Neural cell (in vitro differentiated cells): ENCODE measurements around the gene PHF2. TPM values are rescaled to one million over a fixed set of nuclear protein-coding genes. Genes with fewer than 3 reads are reported as not detected.

Experiments
- H2AFZ ChIP-seq: fragments of 200-600, 300-800 bp; sonication (generic), shearing (Covaris generic); 2 replicates; pipeline ENCODE4 v1.6.0; 2014; ENCODE audit warnings: low read depth, mild to moderate bottlenecking, antibody characterized with exemption, low read length, moderate library complexity
- H3F3A ChIP-seq: fragments of 200-600 bp; shearing (Covaris generic); 2 replicates; pipeline ENCODE4 v1.6.1; 2016; ENCODE audit warnings: mild to moderate bottlenecking, moderate library complexity, mixed read lengths, antibody characterized with exemption, low read length; ENCODE audit not compliant: insufficient read depth, poor library complexity, severe bottlenecking
- H3K27ac ChIP-seq: fragments of 200-600, 300-800 bp; sonication (generic), shearing (Covaris generic); 2 replicates; pipeline ENCODE4 v1.5.1; 2014; ENCODE audit warnings: mild to moderate bottlenecking, low read length, moderate library complexity
- H3K27me3 ChIP-seq: fragments of 300-800, 200-600 bp; sonication (generic), shearing (Covaris generic); 2 replicates; pipeline ENCODE4 v1.6.0; 2014; ENCODE audit warnings: mild to moderate bottlenecking, low read depth, low read length, moderate library complexity; ENCODE audit not compliant: insufficient read depth
- H3K36me3 ChIP-seq: fragments of 300-800, 200-600 bp; sonication (generic), shearing (Covaris generic); 2 replicates; pipeline ENCODE4 v1.5.1; 2014; ENCODE audit warnings: mild to moderate bottlenecking, antibody characterized with exemption, low read length, moderate library complexity; ENCODE audit not compliant: insufficient read depth
- H3K4me2 ChIP-seq: fragments of 300-800, 200-600 bp; sonication (generic), shearing (Covaris generic); 2 replicates; pipeline ENCODE4 v1.6.0; 2014; ENCODE audit warnings: mild to moderate bottlenecking, low read length
- H3K4me3 ChIP-seq: fragments of 300-800, 200-600 bp; sonication (generic), shearing (Covaris generic); 2 replicates; pipeline ENCODE4 v1.5.1; 2014; ENCODE audit warnings: mild to moderate bottlenecking, low read length, moderate library complexity
- H3K79me2 ChIP-seq: fragments of 200-600 bp; shearing (Covaris generic); replicated peaks from 2 replicates; pipeline ENCODE4 v1.6.0; 2014; ENCODE audit warnings: mild to moderate bottlenecking, low read length, moderate library complexity; ENCODE audit not compliant: insufficient read depth
- H3K9ac ChIP-seq: fragments of 300-800, 200-600 bp; sonication (generic), shearing (Covaris generic); 2 replicates; pipeline ENCODE4 v1.6.1; 2016; ENCODE audit warnings: mild to moderate bottlenecking, low read length, mixed read lengths
- H3K9me2 ChIP-seq: fragments of 200-600 bp; shearing (Covaris generic); 2 replicates; pipeline ENCODE4 v1.6.1; 2016; ENCODE audit warnings: mild to moderate bottlenecking, low read length, mixed read lengths; ENCODE audit not compliant: insufficient read depth
- H3K9me3 ChIP-seq: fragments of 200-600, 300-800 bp; sonication (generic), shearing (Covaris generic); 2 replicates; pipeline ENCODE4 v1.6.1; 2016; ENCODE audit warnings: mild to moderate bottlenecking, mixed run types, low read length, moderate library complexity, mixed read lengths
- H4K20me1 ChIP-seq: fragments of 200-600 bp; shearing (Covaris generic); 2 replicates; pipeline ENCODE4 v1.6.1; 2016; ENCODE audit warnings: mild to moderate bottlenecking, mixed run types; ENCODE audit not compliant: insufficient read depth
- CTCF ChIP-seq: fragments of 450-650 bp; IDR thresholded peaks from 2 replicates; pipeline ENCODE4 v1.5.1; 2014; ENCODE audit warnings: antibody characterized with exemption, mild to moderate bottlenecking, moderate library complexity; ENCODE audit not compliant: poor library complexity, severe bottlenecking
- EP300 ChIP-seq: fragments of 450-650 bp; conservative IDR thresholded peaks from 2 replicates; pipeline ENCODE4 v1.6.1; 2014; ENCODE audit warnings: antibody characterized with exemption, mild to moderate bottlenecking, moderate library complexity; ENCODE audit not compliant: poor library complexity, severe bottlenecking
- EZH2 ChIP-seq: fragments of 200-600, 300-800 bp; shearing (Covaris generic), sonication (generic); IDR thresholded peaks from 2 replicates; pipeline ENCODE4 v1.6.1; 2014; ENCODE audit warnings: antibody characterized with exemption, low read length, borderline replicate concordance, mild to moderate bottlenecking; ENCODE audit not compliant: insufficient read depth, poor library complexity, severe bottlenecking
- MXI1 ChIP-seq: fragments of 450-650 bp; conservative IDR thresholded peaks from 2 replicates; pipeline ENCODE4 v1.6.1; 2014; ENCODE audit warnings: antibody characterized with exemption, mild to moderate bottlenecking; ENCODE audit not compliant: poor library complexity, severe bottlenecking
- POLR2AphosphoS5 ChIP-seq: IDR thresholded peaks from 2 replicates; pipeline ENCODE4 v1.6.1; 2012
- RAD21 ChIP-seq: fragments of 450-650 bp; conservative IDR thresholded peaks from 2 replicates; pipeline ENCODE4 v1.6.1; 2014; ENCODE audit warnings: antibody characterized with exemption, mild to moderate bottlenecking, moderate library complexity
- REST ChIP-seq: IDR thresholded peaks from 2 replicates; pipeline ENCODE4 v1.6.1; 2012; ENCODE audit warnings: borderline replicate concordance
- SMC3 ChIP-seq: fragments of 450-650 bp; conservative IDR thresholded peaks from 2 replicates; pipeline ENCODE4 v1.6.1; 2014; ENCODE audit warnings: antibody characterized with exemption, mild to moderate bottlenecking, moderate library complexity; ENCODE audit not compliant: poor library complexity
- TAF1 ChIP-seq: IDR thresholded peaks from 2 replicates; pipeline ENCODE4 v1.6.1; 2012; ENCODE audit warnings: low read depth
- polyA plus RNA-seq: library from polyadenylated mRNA; depleted of rRNA; stranded (reverse); fragments of >200 nt; gene quantifications from 2 replicates; pipeline ENCODE4 v1.2.3, GENCODE V29; 2014

The PHF2 gene
- polyA plus RNA-seq, 1 donor from 2014 or later: 42.4 TPM

- TF ChIP-seq EZH2 (no peak), REST (no peak), SMC3 (no peak), TAF1 (no peak), CTCF (no peak), EP300 (no peak), RAD21 (no peak), MXI1 (no peak), POLR2AphosphoS5 (no peak)
Observed at GRCh38 chr9:93601063-93601462, 24.7 kb downstream of the PHF2 start.

GRCh38 chr9:93601666-93602065 lies 25.3 kb downstream of the PHF2 start:
- H4K20me1 ChIP-seq: no peaks in the 10 kb centered on the region
- no peak overlapping the region for H3K4me2 ChIP-seq
- TF ChIP-seq MXI1 (no peak), EZH2 (no peak)

More at GRCh38 chr9:93601063-93601462, 24.7 kb downstream of the PHF2 start:
- peaks cover 2% of the 10 kb centered on the region for H3K9me3 ChIP-seq
- peaks cover 29% of the 10 kb centered on the region for H3K79me2 ChIP-seq
- no peaks in the 10 kb centered on the region for H3K27me3 ChIP-seq
- no peak overlapping the region for H3K9ac ChIP-seq
- no peaks in the 10 kb centered on the region for H3F3A ChIP-seq
- H4K20me1 ChIP-seq: no peaks in the 10 kb centered on the region
- no peaks in the 10 kb centered on the region for H3K36me3 ChIP-seq
- no peaks in the 10 kb centered on the region for H3K9me2 ChIP-seq
- no peak overlapping the region for H3K4me3 ChIP-seq
- H3K27ac ChIP-seq: no peak overlapping the region
- no peak overlapping the region for H2AFZ ChIP-seq
- no peak overlapping the region for H3K4me2 ChIP-seq

GRCh38 chr9:93603011-93603410 lies 26.6 kb downstream of the PHF2 start:
- Histone ChIP-seq H3K9ac (no peak overlapping the region), H3K36me3 (no peaks in the 10 kb centered on the region), H3K79me2 (peaks cover 26% of the 10 kb centered on the region), H2AFZ (no peak overlapping the region), H3F3A (no peaks in the 10 kb centered on the region), H3K27me3 (no peaks in the 10 kb centered on the region), H3K27ac (no peak overlapping the region), H3K4me2 (no peak overlapping the region), H3K9me3 (peaks cover 2% of the 10 kb centered on the region), H3K9me2 (no peaks in the 10 kb centered on the region), H4K20me1 (no peaks in the 10 kb centered on the region), H3K4me3 (no peak overlapping the region)
- no peak for TF ChIP-seq TAF1
- TF ChIP-seq RAD21: no peak
- no peak for TF ChIP-seq REST
- TF ChIP-seq SMC3: no peak
- no peak for TF ChIP-seq POLR2AphosphoS5
- no peak for TF ChIP-seq MXI1
- TF ChIP-seq EP300: no peak

More at GRCh38 chr9:93601666-93602065, 25.3 kb downstream of the PHF2 start:
- no peak overlapping the region for H3K27ac ChIP-seq
- H3K4me3 ChIP-seq: no peak overlapping the region
- no peaks in the 10 kb centered on the region for H3F3A ChIP-seq
- H3K9me3 ChIP-seq: peaks cover 2% of the 10 kb centered on the region
- H3K27me3 ChIP-seq: no peaks in the 10 kb centered on the region
- H3K36me3 ChIP-seq: no peaks in the 10 kb centered on the region
- peaks cover 28% of the 10 kb centered on the region for H3K79me2 ChIP-seq
- H3K9me2 ChIP-seq: no peaks in the 10 kb centered on the region
- H2AFZ ChIP-seq: no peak overlapping the region
- H3K9ac ChIP-seq: no peak overlapping the region
